PC-3 (cell line): ENCODE results near the gene FLII.

ENCODE experiments used
- CTCF ChIP-seq: fragments of 300-600 bp; sonication (generic); conservative IDR thresholded peaks from 2 replicates; pipeline ENCODE4 v1.5.1; 2017; ENCODE audit warnings: antibody characterized with exemption, low read depth, mild to moderate bottlenecking, low read length
- EZH2 ChIP-seq: fragments of 300-600 bp; sonication (generic); IDR thresholded peaks from one replicate; pipeline ENCODE4 v1.6.1; 2017; ENCODE audit warnings: antibody characterized with exemption, mild to moderate bottlenecking, low read length; ENCODE audit not compliant: unreplicated experiment
- EZH2phosphoT487 ChIP-seq: fragments of 300-600 bp; sonication (generic); IDR thresholded peaks from 2 replicates; pipeline ENCODE4 v1.6.1; 2018; ENCODE audit warnings: mild to moderate bottlenecking, antibody characterized with exemption, low read length, borderline replicate concordance

- TF ChIP-seq CTCF (no peak), EZH2 (no peak), EZH2phosphoT487 (no peak)
Measured at GRCh38 chr17:18213666-18214270, 44.8 kb downstream of the FLII start.
